WTC11 (cell line): ENCODE measurements around the gene HEPACAM. TPM values are rescaled to one million over a fixed set of nuclear protein-coding genes. Genes with fewer than 3 reads are reported as not detected.

ENCODE experiments used
- ATAC-seq: fragments of 200-7000 bp; cut with Tn5 transposase; 2 replicates; pipeline ENCODE4 v1.10.0; 2021; ENCODE audit warnings: mild to moderate bottlenecking, moderate library complexity
- CTCF ChIA-PET: fragments of 300-600 bp; sonication (Branson Sonifier 250); formaldehyde crosslinking; loops from one replicate; lab custom pipeline; 2021; ENCODE audit warnings: antibody characterized with exemption; lab: Charles Lee
- POLR2A ChIA-PET: fragments of 350-600 bp; sonication (Branson Sonifier 250); formaldehyde crosslinking; loops from one replicate; lab custom pipeline; 2021; ENCODE audit warnings: antibody characterized with exemption; lab: Charles Lee
- DNase-seq: peaks from one replicate; pipeline ENCODE4 v3.0.0; 2021; ENCODE audit warnings: low spot score
- H3K27ac Mint-ChIP-seq: 2 replicates; pipeline ENCODE4 v1.8.0; 2021; ENCODE audit warnings: mixed read lengths
- H3K27me3 Mint-ChIP-seq: 2 replicates; pipeline ENCODE4 v1.8.0; 2021; ENCODE audit warnings: low read depth, mild to moderate bottlenecking, moderate library complexity, mixed read lengths
- H3K36me3 Mint-ChIP-seq: 2 replicates; pipeline ENCODE4 v1.8.0; 2021; ENCODE audit warnings: mixed read lengths
- H3K4me1 Mint-ChIP-seq: 2 replicates; pipeline ENCODE4 v1.8.0; 2022; ENCODE audit warnings: mixed read lengths
- H3K4me3 Mint-ChIP-seq: 2 replicates; pipeline ENCODE4 v1.8.0; 2021; ENCODE audit warnings: mild to moderate bottlenecking, moderate library complexity, mixed read lengths
- H3K9me3 Mint-ChIP-seq: 2 replicates; pipeline ENCODE4 v1.8.0; 2021; ENCODE audit warnings: mixed read lengths
- CDX4 ChIP-seq: fragments of 250-450 bp; sonication (Bioruptor Pico); IDR thresholded peaks from 2 replicates; pipeline ENCODE4 v1.9.0; 2021; ENCODE audit warnings: moderate library complexity, mild to moderate bottlenecking, inconsistent platforms, borderline replicate concordance
- ELF4 ChIP-seq: sonication (generic); formaldehyde crosslinking; IDR thresholded peaks from 2 replicates; pipeline ENCODE4 v1.8.1; 2022; ENCODE audit warnings: low read depth, mild to moderate bottlenecking, moderate library complexity, missing genetic modification reagents
- HMGA2 ChIP-seq: fragments of 250-450 bp; sonication (Bioruptor Pico); IDR thresholded peaks from 2 replicates; pipeline ENCODE4 v1.4.0; 2021; ENCODE audit warnings: mild to moderate bottlenecking, moderate library complexity
- HMGXB4 ChIP-seq: sonication (generic); formaldehyde crosslinking; IDR thresholded peaks from 2 replicates; pipeline ENCODE4 v1.8.1; 2023; ENCODE audit warnings: mild to moderate bottlenecking, moderate library complexity, missing genetic modification reagents
- IRF1 ChIP-seq: sonication (generic); formaldehyde crosslinking; IDR thresholded peaks from 2 replicates; pipeline ENCODE4 v1.8.0; 2023; ENCODE audit warnings: missing genetic modification reagents
- IRF2 ChIP-seq: sonication (generic); formaldehyde crosslinking; IDR thresholded peaks from 2 replicates; pipeline ENCODE4 v1.8.0; 2022; ENCODE audit warnings: low read depth, missing genetic modification reagents, borderline replicate concordance
- JAZF1 ChIP-seq: fragments of 250-450 bp; sonication (Bioruptor Pico); IDR thresholded peaks from 2 replicates; pipeline ENCODE4 v1.9.0; 2021; ENCODE audit warnings: moderate library complexity, mild to moderate bottlenecking, inconsistent platforms
- MLX ChIP-seq: sonication (generic); formaldehyde crosslinking; IDR thresholded peaks from 2 replicates; pipeline ENCODE4 v1.8.1; 2023; ENCODE audit warnings: mild to moderate bottlenecking, missing genetic modification reagents, moderate library complexity
- PRDM15 ChIP-seq: sonication (generic); formaldehyde crosslinking; IDR thresholded peaks from 2 replicates; pipeline ENCODE4 v1.8.0; 2022; ENCODE audit warnings: missing genetic modification reagents
- PRRX2 ChIP-seq: fragments of 250-450 bp; sonication (Bioruptor Pico); IDR thresholded peaks from 2 replicates; pipeline ENCODE4 v1.8.0; 2021; ENCODE audit warnings: mild to moderate bottlenecking
- SMAD3 ChIP-seq: sonication (generic); formaldehyde crosslinking; IDR thresholded peaks from 2 replicates; pipeline ENCODE4 v1.8.0; 2022; ENCODE audit warnings: missing genetic modification reagents, mild to moderate bottlenecking, borderline replicate concordance
- SOX15 ChIP-seq: fragments of 250-450 bp; sonication (Bioruptor Pico); IDR thresholded peaks from 2 replicates; pipeline ENCODE4 v1.9.0; 2021; ENCODE audit warnings: mild to moderate bottlenecking
- SP1 ChIP-seq: sonication (generic); formaldehyde crosslinking; conservative IDR thresholded peaks from 2 replicates; pipeline ENCODE4 v1.8.1; 2022; ENCODE audit warnings: missing genetic modification reagents
- TEAD1 ChIP-seq: sonication (generic); formaldehyde crosslinking; IDR thresholded peaks from 2 replicates; pipeline ENCODE4 v1.8.0; 2022; ENCODE audit warnings: mild to moderate bottlenecking, missing genetic modification reagents
- TP53 ChIP-seq: sonication (generic); formaldehyde crosslinking; IDR thresholded peaks from 2 replicates; pipeline ENCODE4 v1.8.1; 2023; ENCODE audit warnings: mild to moderate bottlenecking, missing genetic modification reagents
- ZNF425 ChIP-seq: fragments of 250-450 bp; sonication (Bioruptor Pico); conservative IDR thresholded peaks from 2 replicates; pipeline ENCODE4 v1.9.0; 2021; ENCODE audit warnings: mild to moderate bottlenecking
- ZNF671 ChIP-seq: fragments of 250-450 bp; sonication (Bioruptor Pico); IDR thresholded peaks from 2 replicates; pipeline ENCODE4 v1.8.0; 2021; ENCODE audit warnings: mild to moderate bottlenecking
- total RNA-seq: library from RNA; stranded (reverse); gene quantifications from 3 replicates; pipeline ENCODE4 v1.2.3, GENCODE V29; 2021

HEPACAM gene
- total RNA-seq, 1 experiment from 2014 or later: not detected

GRCh38 chr11:124953753-124954589 is 18.1 kb upstream of the HEPACAM start, which contains the start of gene CCDC15 (continued):
- TF ChIP-seq CDX4 (CRISPR knock-in tag) (no peak), HMGA2 (CRISPR knock-in tag) (no peak), TP53 (no peak)

- CTCF ChIA-PET: no interaction called here
- DNase-seq: no peak
- Mint-ChIP-seq H3K4me1 (no peaks in the 10 kb centered on the region), H3K27ac (no peak overlapping the region), H3K27me3 (peaks cover 15% of the 10 kb centered on the region), H3K4me3 (no peak overlapping the region), H3K36me3 (peaks cover 8% of the 10 kb centered on the region; the same call in 1 of the 2 replicates), H3K9me3 (peaks cover 17% of the 10 kb centered on the region)
- ATAC-seq: no peak
- no peak for TF ChIP-seq ZNF425 (CRISPR knock-in tag)
- TF ChIP-seq SMAD3: no peak
- TF ChIP-seq IRF2: no peak
- no peak for TF ChIP-seq JAZF1
- no peak for TF ChIP-seq SP1
- no peak for TF ChIP-seq IRF1
- TF ChIP-seq PRRX2 (CRISPR knock-in tag): no peak
- TF ChIP-seq ELF4: no peak
- POLR2A ChIA-PET: no interaction called here
Measured at GRCh38 chr11:124951341-124951740, 15.5 kb upstream of the HEPACAM start.

GRCh38 chr11:124950601-124951330 is 14.9 kb upstream of the HEPACAM start:
- no peak for DNase-seq
- CTCF ChIA-PET: interaction anchor here (0.6 kb wide), 1 partner anchor 30 kb away, joined by 3 read pairs; no protein-coding TSS in a partner anchor
- H3K4me3 Mint-ChIP-seq: no peak overlapping the region
- H3K36me3 Mint-ChIP-seq: peaks cover 8% of the 10 kb centered on the region; the same call in 1 of the 2 replicates
- no peak for ATAC-seq
- no peak overlapping the region for H3K27ac Mint-ChIP-seq
- peaks cover 17% of the 10 kb centered on the region for H3K9me3 Mint-ChIP-seq
- POLR2A ChIA-PET: no interaction called here
- peaks cover 16% of the 10 kb centered on the region for H3K27me3 Mint-ChIP-seq
- H3K4me1 Mint-ChIP-seq: no peaks in the 10 kb centered on the region
- no peak for TF ChIP-seq PRDM15 (CRISPR knock-in tag)
- TF ChIP-seq ZNF671: no peak
- TF ChIP-seq HMGXB4 (CRISPR knock-in tag): no peak
- no peak for TF ChIP-seq SOX15 (CRISPR knock-in tag)
- TF ChIP-seq MLX: no peak
- TF ChIP-seq TEAD1 (CRISPR knock-in tag): no peak
- TF ChIP-seq IRF2: no peak
